ENCODE results near the gene GZMH.
"Not testable (repeated sequence)": the region's sequence is repeated elsewhere in the genome, so short reads cannot be mapped to it uniquely, and the experiment has no call there.

Gene GZMH

DNA sequence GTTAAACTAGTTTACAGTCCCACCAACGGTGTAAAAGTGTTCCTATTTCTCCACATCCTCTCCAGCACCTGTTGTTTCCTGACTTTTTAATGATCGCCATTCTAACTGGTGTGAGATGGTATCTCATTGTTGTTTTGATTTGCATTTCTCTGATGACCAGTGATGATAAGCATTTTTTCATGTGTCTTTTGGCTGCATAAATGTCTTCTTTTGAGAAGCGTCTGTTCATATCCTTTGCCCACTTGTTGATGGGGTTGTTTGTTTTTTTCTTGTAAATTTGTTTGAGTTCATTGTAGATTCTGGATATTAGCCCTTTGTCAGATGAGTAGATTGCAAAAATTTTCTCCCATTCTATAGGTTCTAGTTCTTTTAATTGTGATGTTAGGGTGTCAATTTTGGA is 25.1 kb downstream of the GZMH start:
- DNase-seq; H3K27me3 ChIP-seq (ENCODE audit: insufficient read depth, low read length, poor library complexity): not testable (repeated sequence)

DNA sequence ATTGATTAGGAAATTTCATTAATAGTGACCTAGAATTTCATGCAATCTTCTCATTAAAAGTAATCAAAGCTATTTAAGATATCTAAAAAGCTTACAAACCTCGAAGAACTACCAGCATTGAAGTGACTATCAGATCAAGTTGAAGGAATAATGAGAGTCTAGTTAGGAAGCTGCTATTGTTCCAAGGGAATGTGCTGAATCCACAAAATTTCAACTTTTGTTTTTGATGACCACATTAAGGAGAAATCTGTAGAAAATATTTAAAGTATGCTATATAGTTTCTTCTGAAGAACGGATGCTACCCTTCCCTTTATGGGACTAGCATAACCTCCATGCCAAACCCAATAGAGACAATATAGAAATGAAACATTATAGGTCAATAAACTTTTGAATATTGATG is 30.9 kb downstream of the GZMH start:
- no peak overlapping the region for H3K18ac ChIP-seq (ENCODE audit: low read length)
- H3K36me3 ChIP-seq (ENCODE audit: control insufficient read depth, insufficient read depth, low read length) = no peaks in the 10 kb centered on the region
- H2BK15ac ChIP-seq (replicated peaks; ENCODE audit: low read depth) = no peak overlapping the region
- no peak overlapping the region for H3K4me3 ChIP-seq (ENCODE audit: low read length)
- no peaks in the 10 kb centered on the region for H3K4me1 ChIP-seq (ENCODE audit: control insufficient read depth, low read depth, low read length)
- no peak overlapping the region for H2AK5ac ChIP-seq (ENCODE audit: low read length)
- no peak overlapping the region for H4K5ac ChIP-seq (ENCODE audit: low read length)
- no peak overlapping the region for H2BK120ac ChIP-seq (ENCODE audit: low read depth, low read length)
- H3K27me3 ChIP-seq (ENCODE audit: insufficient read depth, low read length, poor library complexity) = no peaks in the 10 kb centered on the region
- WGBS (ENCODE audit: extremely low coverage, insufficient coverage, low lambda C conversion rate) = no CpG with 5 or more reads among the region's 2 CpGs
- H3K27ac ChIP-seq (ENCODE audit: low read depth, low read length) = no peak overlapping the region
- H4K8ac ChIP-seq (ENCODE audit: low read depth, low read length) = no peak overlapping the region
- H2BK5ac ChIP-seq (ENCODE audit: low read length) = no peak overlapping the region
- no peaks in the 10 kb centered on the region for H3K79me2 ChIP-seq (ENCODE audit: control insufficient read depth, insufficient read depth, low read length)
- no peak overlapping the region for H3K4ac ChIP-seq (ENCODE audit: low read depth, low read length)
- no peak for DNase-seq
- no peaks in the 10 kb centered on the region for H3K79me1 ChIP-seq (ENCODE audit: low read length)
- no peak overlapping the region for H3K9ac ChIP-seq (ENCODE audit: low read length)
- no peak overlapping the region for H3K23ac ChIP-seq (ENCODE audit: low read length)
- H3K4me2 ChIP-seq (ENCODE audit: low read length) = no peak overlapping the region
- no peak overlapping the region for H3K56ac ChIP-seq (ENCODE audit: low read length)

More for the DNA sequence above, 25.1 kb downstream of the GZMH start:
- not testable (repeated sequence) for H3K79me2 ChIP-seq (ENCODE audit: control insufficient read depth, insufficient read depth, low read length); H3K27ac ChIP-seq (ENCODE audit: low read depth, low read length); H3K9ac ChIP-seq (ENCODE audit: low read length); H2BK15ac ChIP-seq (replicated peaks; ENCODE audit: low read depth); H3K23ac ChIP-seq (ENCODE audit: low read length); H3K18ac ChIP-seq (ENCODE audit: low read length); H3K4ac ChIP-seq (ENCODE audit: low read depth, low read length); H2BK120ac ChIP-seq (ENCODE audit: low read depth, low read length); H4K8ac ChIP-seq (ENCODE audit: low read depth, low read length); H3K56ac ChIP-seq (ENCODE audit: low read length); H3K79me1 ChIP-seq (ENCODE audit: low read length); H2BK5ac ChIP-seq (ENCODE audit: low read length); H3K4me1 ChIP-seq (ENCODE audit: control insufficient read depth, low read depth, low read length); H2AK5ac ChIP-seq (ENCODE audit: low read length); H3K4me2 ChIP-seq (ENCODE audit: low read length); H3K4me3 ChIP-seq (ENCODE audit: low read length); H3K36me3 ChIP-seq (ENCODE audit: control insufficient read depth, insufficient read depth, low read length); H4K5ac ChIP-seq (ENCODE audit: low read length)
- WGBS (ENCODE audit: extremely low coverage, insufficient coverage, low lambda C conversion rate) = no CpG with 5 or more reads among the region's 3 CpGs

DNA sequence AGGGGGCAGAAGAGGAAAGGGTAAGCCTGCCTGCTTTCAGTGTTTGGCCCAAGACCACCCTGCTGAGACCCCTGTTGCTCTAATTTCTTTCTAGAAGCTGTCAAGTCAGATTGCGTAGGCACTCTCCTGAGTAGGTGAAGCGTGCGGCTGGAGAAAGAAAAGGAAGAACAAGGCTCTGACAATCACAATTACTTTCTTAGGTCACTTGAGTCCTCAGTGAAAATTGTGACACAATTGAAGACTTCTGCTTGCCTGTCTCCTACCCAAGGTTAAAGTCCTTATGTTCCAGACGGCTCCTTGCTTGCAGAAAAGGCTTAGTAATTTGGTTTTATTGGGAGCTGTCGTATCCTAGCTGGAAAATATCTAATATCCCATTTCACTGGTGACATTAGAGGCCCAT is 32.7 kb downstream of the GZMH start:
- H3K36me3 ChIP-seq (ENCODE audit: control insufficient read depth, insufficient read depth, low read length) = no peaks in the 10 kb centered on the region
- no peaks in the 10 kb centered on the region for H3K27me3 ChIP-seq (ENCODE audit: insufficient read depth, low read length, poor library complexity)
- no peak overlapping the region for H3K56ac ChIP-seq (ENCODE audit: low read length)
- no peak overlapping the region for H3K9ac ChIP-seq (ENCODE audit: low read length)
- no peak overlapping the region for H3K4ac ChIP-seq (ENCODE audit: low read depth, low read length)
- no CpG with 5 or more reads among the region's 5 CpGs for WGBS (ENCODE audit: extremely low coverage, insufficient coverage, low lambda C conversion rate)
- H2AK5ac ChIP-seq (ENCODE audit: low read length) = no peak overlapping the region
- H2BK120ac ChIP-seq (ENCODE audit: low read depth, low read length) = no peak overlapping the region
- no peak overlapping the region for H3K23ac ChIP-seq (ENCODE audit: low read length)
- H3K4me2 ChIP-seq (ENCODE audit: low read length) = no peak overlapping the region
- H3K27ac ChIP-seq (ENCODE audit: low read depth, low read length) = no peak overlapping the region
- no peak overlapping the region for H4K5ac ChIP-seq (ENCODE audit: low read length)
- H2BK15ac ChIP-seq (replicated peaks; ENCODE audit: low read depth) = no peak overlapping the region
- H3K18ac ChIP-seq (ENCODE audit: low read length) = no peak overlapping the region
- H2BK5ac ChIP-seq (ENCODE audit: low read length) = no peak overlapping the region
- H3K79me2 ChIP-seq (ENCODE audit: control insufficient read depth, insufficient read depth, low read length) = no peaks in the 10 kb centered on the region
- no peak overlapping the region for H3K4me3 ChIP-seq (ENCODE audit: low read length)
- no peak for DNase-seq
- H3K4me1 ChIP-seq (ENCODE audit: control insufficient read depth, low read depth, low read length) = no peaks in the 10 kb centered on the region
- H3K79me1 ChIP-seq (ENCODE audit: low read length) = no peaks in the 10 kb centered on the region
- no peak overlapping the region for H4K8ac ChIP-seq (ENCODE audit: low read depth, low read length)

DNA sequence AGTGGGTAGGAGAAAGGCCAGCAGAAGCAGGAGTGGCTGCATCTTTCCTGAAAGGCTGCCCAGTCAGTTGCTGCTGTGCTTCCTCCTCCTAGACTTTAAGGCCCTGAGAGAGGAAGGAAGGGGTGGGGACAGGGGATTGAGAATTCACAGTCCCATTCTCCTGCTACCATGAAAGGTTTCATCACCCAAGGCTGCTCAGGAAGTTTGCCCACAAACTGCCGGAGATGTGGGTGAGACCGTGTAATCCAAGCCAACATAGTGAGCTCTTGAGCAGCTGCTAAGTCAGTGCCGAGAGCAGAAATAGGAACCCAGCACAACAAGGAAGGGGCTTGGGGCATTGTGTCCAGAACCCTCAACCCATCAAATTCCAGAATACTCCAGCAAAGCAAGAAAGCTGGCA is 33.3 kb downstream of the GZMH start, which contains the start of gene CTSG:
Gene CTSG, minus strand, starts transcription at position 69 of the 400 bp plus-strand sequence. Its CDS starts 27 bp downstream, at position 42.
- Histone ChIP-seq H2AK5ac (ENCODE audit: low read length) (no peak within 1 kb of the TSS), H3K4ac (ENCODE audit: low read depth, low read length) (no peak within 1 kb of the TSS), H4K5ac (ENCODE audit: low read length) (no peak within 1 kb of the TSS), H3K27me3 (ENCODE audit: insufficient read depth, low read length, poor library complexity) (no peaks in the 10 kb centered on the region), H3K79me2 (ENCODE audit: control insufficient read depth, insufficient read depth, low read length) (no peaks in the 10 kb centered on the region), H3K4me1 (ENCODE audit: control insufficient read depth, low read depth, low read length) (no peaks in the 10 kb centered on the region), H3K4me2 (ENCODE audit: low read length) (no peak within 1 kb of the TSS), H2BK120ac (ENCODE audit: low read depth, low read length) (no peak within 1 kb of the TSS), H3K23ac (ENCODE audit: low read length) (no peak within 1 kb of the TSS), H2BK15ac (replicated peaks; ENCODE audit: low read depth) (no peak within 1 kb of the TSS), H3K27ac (ENCODE audit: low read depth, low read length) (no peak within 1 kb of the TSS), H3K56ac (ENCODE audit: low read length) (no peak within 1 kb of the TSS), H3K18ac (ENCODE audit: low read length) (no peak within 1 kb of the TSS), H2BK5ac (ENCODE audit: low read length) (no peak within 1 kb of the TSS), H3K79me1 (ENCODE audit: low read length) (no peaks in the 10 kb centered on the region), H3K36me3 (ENCODE audit: control insufficient read depth, insufficient read depth, low read length) (no peaks in the 10 kb centered on the region), H4K8ac (ENCODE audit: low read depth, low read length) (no peak within 1 kb of the TSS), H3K9ac (ENCODE audit: low read length) (no peak within 1 kb of the TSS), H3K4me3 (ENCODE audit: low read length) (no peak within 1 kb of the TSS)
- WGBS (ENCODE audit: extremely low coverage, insufficient coverage, low lambda C conversion rate) = no CpG with 5 or more reads among the region's 3 CpGs
- DNase-seq = no peak

DNA sequence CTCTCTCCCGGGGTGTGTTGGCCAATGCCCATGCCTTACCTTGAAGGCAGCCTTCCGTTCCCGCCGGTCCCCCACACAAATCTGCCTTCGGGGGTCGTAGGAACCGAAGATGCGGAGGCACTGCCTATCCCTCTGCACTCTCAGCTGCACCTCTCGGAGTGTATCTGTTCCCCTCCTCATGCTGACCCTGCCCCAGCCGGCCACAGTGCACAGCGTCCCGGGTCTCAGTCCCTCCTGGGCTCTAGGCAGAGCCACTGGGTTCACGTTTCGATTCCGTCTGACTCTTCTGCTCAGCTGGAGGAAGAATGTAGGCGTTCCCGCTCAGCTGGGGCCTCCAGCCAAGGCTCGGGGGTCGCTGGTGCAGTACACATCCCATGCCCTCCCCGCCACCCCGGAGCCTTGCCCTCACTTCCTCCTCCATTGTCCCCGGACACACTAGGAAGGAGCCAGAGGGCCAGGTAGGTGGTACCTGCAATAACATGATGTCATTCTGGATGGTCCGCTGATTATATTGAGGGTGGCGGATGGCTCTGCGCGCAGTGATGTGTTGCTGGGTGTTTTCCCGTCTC is 35.2 kb downstream of the GZMH start:
- H3K79me1 ChIP-seq (ENCODE audit: low read length) = no peaks in the 10 kb centered on the region
- no peak overlapping the region for H3K56ac ChIP-seq (ENCODE audit: low read length)
- no peak overlapping the region for H4K8ac ChIP-seq (ENCODE audit: low read depth, low read length)
- H4K5ac ChIP-seq (ENCODE audit: low read length) = no peak overlapping the region
- H3K36me3 ChIP-seq (ENCODE audit: control insufficient read depth, insufficient read depth, low read length) = no peaks in the 10 kb centered on the region
- H3K27me3 ChIP-seq (ENCODE audit: insufficient read depth, low read length, poor library complexity) = no peaks in the 10 kb centered on the region
- H3K4me1 ChIP-seq (ENCODE audit: control insufficient read depth, low read depth, low read length) = no peaks in the 10 kb centered on the region
- no peak overlapping the region for H3K18ac ChIP-seq (ENCODE audit: low read length)
- DNase-seq = no peak
- no peak overlapping the region for H2BK5ac ChIP-seq (ENCODE audit: low read length)
- H2AK5ac ChIP-seq (ENCODE audit: low read length) = no peak overlapping the region
- H3K27ac ChIP-seq (ENCODE audit: low read depth, low read length) = no peak overlapping the region
- H3K4ac ChIP-seq (ENCODE audit: low read depth, low read length) = no peak overlapping the region
- H3K79me2 ChIP-seq (ENCODE audit: control insufficient read depth, insufficient read depth, low read length) = no peaks in the 10 kb centered on the region
- H3K4me2 ChIP-seq (ENCODE audit: low read length) = no peak overlapping the region
- H3K23ac ChIP-seq (ENCODE audit: low read length) = no peak overlapping the region
- no CpG with 5 or more reads among the region's 27 CpGs for WGBS (ENCODE audit: extremely low coverage, insufficient coverage, low lambda C conversion rate)
- no peak overlapping the region for H2BK120ac ChIP-seq (ENCODE audit: low read depth, low read length)
- H3K9ac ChIP-seq (ENCODE audit: low read length) = no peak overlapping the region
- no peak overlapping the region for H3K4me3 ChIP-seq (ENCODE audit: low read length)
- H2BK15ac ChIP-seq (replicated peaks; ENCODE audit: low read depth) = no peak overlapping the region

DNA sequence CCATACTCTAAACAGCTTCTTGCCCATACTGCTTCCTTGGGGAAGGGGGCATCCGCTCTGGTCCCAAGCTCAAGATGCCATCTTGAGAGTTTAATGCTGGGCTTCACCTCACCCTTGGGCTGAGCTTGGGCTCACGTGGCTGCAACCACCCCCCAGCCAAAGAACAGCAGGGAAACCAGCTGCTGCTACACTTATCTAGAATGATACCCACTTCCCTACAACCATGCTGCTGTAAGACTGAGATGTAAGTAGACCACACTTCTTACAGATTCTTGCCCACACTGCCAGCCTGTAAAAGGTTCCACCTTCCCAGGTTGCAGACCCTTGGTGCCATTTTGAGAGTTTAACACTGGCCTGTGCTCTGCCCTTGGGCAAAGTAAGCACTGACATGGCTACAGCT is 43.2 kb downstream of the GZMH start:
- Histone ChIP-seq H3K4me3 (ENCODE audit: low read length) (no peak overlapping the region), H3K23ac (ENCODE audit: low read length) (no peak overlapping the region), H4K5ac (ENCODE audit: low read length) (no peak overlapping the region), H3K27me3 (ENCODE audit: insufficient read depth, low read length, poor library complexity) (no peaks in the 10 kb centered on the region), H3K4me2 (ENCODE audit: low read length) (no peak overlapping the region), H4K8ac (ENCODE audit: low read depth, low read length) (no peak overlapping the region), H3K79me1 (ENCODE audit: low read length) (no peaks in the 10 kb centered on the region), H3K9ac (ENCODE audit: low read length) (no peak overlapping the region), H2BK5ac (ENCODE audit: low read length) (no peak overlapping the region), H2BK15ac (replicated peaks; ENCODE audit: low read depth) (no peak overlapping the region), H3K18ac (ENCODE audit: low read length) (no peak overlapping the region), H3K56ac (ENCODE audit: low read length) (no peak overlapping the region), H2BK120ac (ENCODE audit: low read depth, low read length) (no peak overlapping the region), H3K4me1 (ENCODE audit: control insufficient read depth, low read depth, low read length) (no peaks in the 10 kb centered on the region), H3K36me3 (ENCODE audit: control insufficient read depth, insufficient read depth, low read length) (no peaks in the 10 kb centered on the region), H3K4ac (ENCODE audit: low read depth, low read length) (no peak overlapping the region), H2AK5ac (ENCODE audit: low read length) (no peak overlapping the region), H3K79me2 (ENCODE audit: control insufficient read depth, insufficient read depth, low read length) (no peaks in the 10 kb centered on the region), H3K27ac (ENCODE audit: low read depth, low read length) (no peak overlapping the region)
- WGBS (ENCODE audit: extremely low coverage, insufficient coverage, low lambda C conversion rate) = no CpG with 5 or more reads among the region's 2 CpGs
- no peak for DNase-seq

Data from mesendoderm (in vitro differentiated cells).